Measurements from ENCODE around the gene NFYC.

Gene NFYC

GRCh38 chr1:40798366-40799281 lies 107.1 kb downstream of the NFYC start:
- no peak overlapping the region for H3K9ac ChIP-seq (ENCODE audit: low read depth, low read length)
- no peak overlapping the region for H3K4me3 ChIP-seq (ENCODE audit: low read length)
- H3K9me3 ChIP-seq (replicated peaks; ENCODE audit: low read length), result no peaks in the 10 kb centered on the region
- peaks cover 16% of the 10 kb centered on the region for H3K4me1 ChIP-seq (ENCODE audit: control insufficient read depth, insufficient read depth, low read length)
- H3K4me2 ChIP-seq (ENCODE audit: low read length), result no peak overlapping the region
- no peaks in the 10 kb centered on the region for H3K36me3 ChIP-seq (ENCODE audit: insufficient read depth, low read length)
- H3K27me3 ChIP-seq (ENCODE audit: control insufficient read depth, insufficient read depth, low read length), result peaks cover 17% of the 10 kb centered on the region

- Histone ChIP-seq H3K9me3 (replicated peaks; ENCODE audit: low read length) (no peaks in the 10 kb centered on the region), H3K9ac (ENCODE audit: low read depth, low read length) (no peak overlapping the region), H3K4me2 (ENCODE audit: low read length) (no peak overlapping the region), H3K27me3 (ENCODE audit: control insufficient read depth, insufficient read depth, low read length) (peaks cover 11% of the 10 kb centered on the region), H3K4me1 (ENCODE audit: control insufficient read depth, insufficient read depth, low read length) (peaks cover 16% of the 10 kb centered on the region), H3K36me3 (ENCODE audit: insufficient read depth, low read length) (no peaks in the 10 kb centered on the region), H3K4me3 (ENCODE audit: low read length) (no peak overlapping the region)
Observed at GRCh38 chr1:40799351-40799867, 107.9 kb downstream of the NFYC start.

- Histone ChIP-seq H3K4me1 (ENCODE audit: control insufficient read depth, insufficient read depth, low read length) (peaks cover 16% of the 10 kb centered on the region), H3K4me3 (ENCODE audit: low read length) (peak overlapping the region; percentile 66), H3K4me2 (ENCODE audit: low read length) (peak overlapping the region; percentile 84), H3K9me3 (replicated peaks; ENCODE audit: low read length) (no peaks in the 10 kb centered on the region), H3K36me3 (ENCODE audit: insufficient read depth, low read length) (no peaks in the 10 kb centered on the region), H3K27me3 (ENCODE audit: control insufficient read depth, insufficient read depth, low read length) (peaks cover 18% of the 10 kb centered on the region), H3K9ac (ENCODE audit: low read depth, low read length) (peak overlapping the region; percentile 61)
Observed at GRCh38 chr1:40801742-40802077, 110.2 kb downstream of the NFYC start.

- peaks cover 15% of the 10 kb centered on the region for H3K4me1 ChIP-seq (ENCODE audit: control insufficient read depth, insufficient read depth, low read length)
- H3K4me3 ChIP-seq (ENCODE audit: low read length), result peak overlapping the region; percentile 66
- no peaks in the 10 kb centered on the region for H3K9me3 ChIP-seq (replicated peaks; ENCODE audit: low read length)
- no peaks in the 10 kb centered on the region for H3K36me3 ChIP-seq (ENCODE audit: insufficient read depth, low read length)
- peak overlapping the region; percentile 61 for H3K9ac ChIP-seq (ENCODE audit: low read depth, low read length)
- H3K4me2 ChIP-seq (ENCODE audit: low read length), result peak overlapping the region; percentile 84
- peaks cover 23% of the 10 kb centered on the region for H3K27me3 ChIP-seq (ENCODE audit: control insufficient read depth, insufficient read depth, low read length)
Observed at GRCh38 chr1:40802078-40802741, 110.7 kb downstream of the NFYC start.

GRCh38 chr1:40802742-40803113 lies 111.2 kb downstream of the NFYC start:
- no peak overlapping the region for H3K4me3 ChIP-seq (ENCODE audit: low read length)
- H3K9ac ChIP-seq (ENCODE audit: low read depth, low read length), result no peak overlapping the region
- H3K4me1 ChIP-seq (ENCODE audit: control insufficient read depth, insufficient read depth, low read length), result peaks cover 10% of the 10 kb centered on the region
- H3K36me3 ChIP-seq (ENCODE audit: insufficient read depth, low read length), result no peaks in the 10 kb centered on the region
- no peak overlapping the region for H3K4me2 ChIP-seq (ENCODE audit: low read length)
- H3K27me3 ChIP-seq (ENCODE audit: control insufficient read depth, insufficient read depth, low read length), result peaks cover 28% of the 10 kb centered on the region
- no peaks in the 10 kb centered on the region for H3K9me3 ChIP-seq (replicated peaks; ENCODE audit: low read length)

GRCh38 chr1:40803447-40803846 lies 111.9 kb downstream of the NFYC start:
- Histone ChIP-seq H3K4me3 (ENCODE audit: low read length) (no peak overlapping the region), H3K4me2 (ENCODE audit: low read length) (no peak overlapping the region), H3K36me3 (ENCODE audit: insufficient read depth, low read length) (no peaks in the 10 kb centered on the region), H3K9me3 (replicated peaks; ENCODE audit: low read length) (no peaks in the 10 kb centered on the region), H3K9ac (ENCODE audit: low read depth, low read length) (no peak overlapping the region), H3K27me3 (ENCODE audit: control insufficient read depth, insufficient read depth, low read length) (peaks cover 35% of the 10 kb centered on the region), H3K4me1 (ENCODE audit: control insufficient read depth, insufficient read depth, low read length) (peaks cover 9% of the 10 kb centered on the region)

GRCh38 chr1:40803902-40804301 lies 112.4 kb downstream of the NFYC start:
- Histone ChIP-seq H3K27me3 (ENCODE audit: control insufficient read depth, insufficient read depth, low read length) (peaks cover 40% of the 10 kb centered on the region), H3K4me1 (ENCODE audit: control insufficient read depth, insufficient read depth, low read length) (peaks cover 9% of the 10 kb centered on the region), H3K36me3 (ENCODE audit: insufficient read depth, low read length) (no peaks in the 10 kb centered on the region), H3K9me3 (replicated peaks; ENCODE audit: low read length) (no peaks in the 10 kb centered on the region), H3K4me2 (ENCODE audit: low read length) (no peak overlapping the region), H3K9ac (ENCODE audit: low read depth, low read length) (no peak overlapping the region), H3K4me3 (ENCODE audit: low read length) (no peak overlapping the region)

GRCh38 chr1:40806240-40806639 lies 114.7 kb downstream of the NFYC start:
- no peaks in the 10 kb centered on the region for H3K9me3 ChIP-seq (replicated peaks; ENCODE audit: low read length)
- H3K9ac ChIP-seq (ENCODE audit: low read depth, low read length), result no peak overlapping the region
- no peak overlapping the region for H3K4me3 ChIP-seq (ENCODE audit: low read length)
- peaks cover 9% of the 10 kb centered on the region for H3K4me1 ChIP-seq (ENCODE audit: control insufficient read depth, insufficient read depth, low read length)
- peaks cover 46% of the 10 kb centered on the region for H3K27me3 ChIP-seq (ENCODE audit: control insufficient read depth, insufficient read depth, low read length)
- no peak overlapping the region for H3K4me2 ChIP-seq (ENCODE audit: low read length)
- H3K36me3 ChIP-seq (ENCODE audit: insufficient read depth, low read length), result no peaks in the 10 kb centered on the region

GRCh38 chr1:40806731-40807695 lies 115.5 kb downstream of the NFYC start:
- Histone ChIP-seq H3K9ac (ENCODE audit: low read depth, low read length) (no peak overlapping the region), H3K4me1 (ENCODE audit: control insufficient read depth, insufficient read depth, low read length) (peaks cover 6% of the 10 kb centered on the region), H3K4me3 (ENCODE audit: low read length) (no peak overlapping the region), H3K4me2 (ENCODE audit: low read length) (no peak overlapping the region), H3K27me3 (ENCODE audit: control insufficient read depth, insufficient read depth, low read length) (peaks cover 53% of the 10 kb centered on the region), H3K9me3 (replicated peaks; ENCODE audit: low read length) (no peaks in the 10 kb centered on the region), H3K36me3 (ENCODE audit: insufficient read depth, low read length) (no peaks in the 10 kb centered on the region)

- H3K4me2 ChIP-seq (ENCODE audit: low read length), result no peak overlapping the region
- H3K9me3 ChIP-seq (replicated peaks; ENCODE audit: low read length), result no peaks in the 10 kb centered on the region
- H3K27me3 ChIP-seq (ENCODE audit: control insufficient read depth, insufficient read depth, low read length), result peaks cover 63% of the 10 kb centered on the region
- H3K4me1 ChIP-seq (ENCODE audit: control insufficient read depth, insufficient read depth, low read length), result peaks cover 4% of the 10 kb centered on the region
- no peak overlapping the region for H3K9ac ChIP-seq (ENCODE audit: low read depth, low read length)
- no peak overlapping the region for H3K4me3 ChIP-seq (ENCODE audit: low read length)
- no peaks in the 10 kb centered on the region for H3K36me3 ChIP-seq (ENCODE audit: insufficient read depth, low read length)
Observed at GRCh38 chr1:40808002-40808401, 116.5 kb downstream of the NFYC start.

GRCh38 chr1:40808444-40808843 lies 116.9 kb downstream of the NFYC start:
- H3K36me3 ChIP-seq (ENCODE audit: insufficient read depth, low read length), result no peaks in the 10 kb centered on the region
- H3K9ac ChIP-seq (ENCODE audit: low read depth, low read length), result no peak overlapping the region
- no peaks in the 10 kb centered on the region for H3K9me3 ChIP-seq (replicated peaks; ENCODE audit: low read length)
- H3K4me2 ChIP-seq (ENCODE audit: low read length), result no peak overlapping the region
- peaks cover 68% of the 10 kb centered on the region for H3K27me3 ChIP-seq (ENCODE audit: control insufficient read depth, insufficient read depth, low read length)
- peaks cover 4% of the 10 kb centered on the region for H3K4me1 ChIP-seq (ENCODE audit: control insufficient read depth, insufficient read depth, low read length)
- H3K4me3 ChIP-seq (ENCODE audit: low read length), result no peak overlapping the region
